MM.1S (cell line): ENCODE results near the gene SAMD7.

ENCODE experiments used
- DNase-seq: peaks from one replicate; pipeline ENCODE4 v3.0.0-alpha.2; 2015
- H2AFZ ChIP-seq: fragments of 300-600 bp; sonication (generic); 2 replicates; pipeline ENCODE4 v1.6.0; 2016; ENCODE audit warnings: antibody characterized with exemption, low read length
- H3F3A ChIP-seq: fragments of 300-600 bp; sonication (generic); 2 replicates; pipeline ENCODE4 v1.6.1; 2016; ENCODE audit warnings: mild to moderate bottlenecking, antibody characterized with exemption, low read length, moderate library complexity, mixed read lengths; ENCODE audit not compliant: insufficient read depth
- H3K27ac ChIP-seq: fragments of 300-600 bp; sonication (generic); 2 replicates; pipeline ENCODE4 v1.5.1; 2016; ENCODE audit warnings: mild to moderate bottlenecking, low read length
- H3K27me3 ChIP-seq: fragments of 300-600 bp; sonication (generic); replicated peaks from 2 replicates; pipeline ENCODE4 v1.6.0; 2016; ENCODE audit warnings: low read length; ENCODE audit not compliant: insufficient read depth
- H3K36me3 ChIP-seq: fragments of 300-600 bp; sonication (generic); replicated peaks from 2 replicates; pipeline ENCODE4 v1.6.1; 2016; ENCODE audit warnings: mild to moderate bottlenecking, low read length, mixed read lengths; ENCODE audit not compliant: insufficient read depth
- H3K4me1 ChIP-seq: fragments of 300-600 bp; sonication (generic); 2 replicates; pipeline ENCODE4 v1.6.1; 2016; ENCODE audit warnings: low read length, mixed read lengths
- H3K4me2 ChIP-seq: fragments of 300-600 bp; sonication (generic); 2 replicates; pipeline ENCODE4 v1.6.0; 2016; ENCODE audit warnings: low read depth, low read length
- H3K4me3 ChIP-seq: fragments of 300-600 bp; sonication (generic); 2 replicates; pipeline ENCODE4 v1.5.1; 2016; ENCODE audit warnings: low read length, mixed read lengths
- H3K79me2 ChIP-seq: fragments of 300-600 bp; sonication (generic); 2 replicates; pipeline ENCODE4 v1.6.1; 2016; ENCODE audit warnings: mixed run types, low read length, mixed read lengths
- H3K9ac ChIP-seq: fragments of 300-600 bp; sonication (generic); 2 replicates; pipeline ENCODE4 v1.6.1; 2016; ENCODE audit warnings: low read length, mixed read lengths
- H3K9me2 ChIP-seq: fragments of 300-600 bp; sonication (generic); replicated peaks from 2 replicates; pipeline ENCODE4 v1.6.1; 2016; ENCODE audit warnings: mild to moderate bottlenecking, low read length, mixed read lengths; ENCODE audit not compliant: insufficient read depth
- H3K9me3 ChIP-seq: fragments of 300-600 bp; sonication (generic); replicated peaks from 2 replicates; pipeline ENCODE4 v1.6.1; 2016; ENCODE audit warnings: mild to moderate bottlenecking, low read length, mixed read lengths; ENCODE audit not compliant: insufficient read depth
- H4K20me1 ChIP-seq: fragments of 300-600 bp; sonication (generic); 2 replicates; pipeline ENCODE4 v1.6.1; 2016; ENCODE audit warnings: mild to moderate bottlenecking, low read length, moderate library complexity, mixed read lengths; ENCODE audit not compliant: insufficient read depth
- CTCF ChIP-seq: fragments of 300-600 bp; sonication (generic); IDR thresholded peaks from 2 replicates; pipeline ENCODE4 v1.5.1; 2016; ENCODE audit warnings: antibody characterized with exemption, low read length, mixed read lengths
- EZH2 ChIP-seq: fragments of 300-600 bp; sonication (generic); optimal IDR thresholded peaks from 2 replicates; pipeline ENCODE3; 2017; ENCODE audit warnings: low read depth, mild to moderate bottlenecking, antibody characterized with exemption, low read length, mixed read lengths
- EZH2phosphoT487 ChIP-seq: fragments of 300-600 bp; sonication (generic); IDR thresholded peaks from 2 replicates; pipeline ENCODE4 v1.6.1; 2018; ENCODE audit warnings: antibody characterized with exemption, low read length

SAMD7 gene

GRCh38 chr3:169964176-169964575 lies 52.8 kb downstream of the SAMD7 start:
- no peaks in the 10 kb centered on the region for H3K9me2 ChIP-seq
- H3F3A ChIP-seq = peaks cover 14% of the 10 kb centered on the region
- H4K20me1 ChIP-seq = no peaks in the 10 kb centered on the region
- H3K4me3 ChIP-seq = no peak overlapping the region
- H3K79me2 ChIP-seq = peaks cover 34% of the 10 kb centered on the region
- no peaks in the 10 kb centered on the region for H3K9me3 ChIP-seq
- H3K4me2 ChIP-seq = no peak overlapping the region
- H3K27ac ChIP-seq = no peak overlapping the region
- no peaks in the 10 kb centered on the region for H3K27me3 ChIP-seq
- H3K36me3 ChIP-seq = no peaks in the 10 kb centered on the region
- TF ChIP-seq CTCF (no peak), EZH2 (no peak), EZH2phosphoT487 (no peak)
- H3K9ac ChIP-seq = no peak overlapping the region
- no peak for DNase-seq
- H2AFZ ChIP-seq = no peak overlapping the region
- peaks cover 20% of the 10 kb centered on the region for H3K4me1 ChIP-seq

GRCh38 chr3:169965562-169966427 lies 54.4 kb downstream of the SAMD7 start:
- Histone ChIP-seq H3K27ac (peak overlapping the region; percentile 60; the same call in 1 of the 2 replicates), H3F3A (peaks cover 17% of the 10 kb centered on the region), H3K4me1 (peaks cover 31% of the 10 kb centered on the region), H3K9me3 (no peaks in the 10 kb centered on the region), H3K27me3 (no peaks in the 10 kb centered on the region), H3K79me2 (peaks cover 50% of the 10 kb centered on the region), H3K4me3 (peak overlapping the region; percentile 73), H3K9ac (peak overlapping the region; percentile 70), H4K20me1 (0 out of 2 replicates have a peak, but pooled peaks cover 13% of the 10 kb centered on the region), H3K9me2 (no peaks in the 10 kb centered on the region), H3K4me2 (peak overlapping the region; percentile 58), H2AFZ (peak overlapping the region; percentile 81), H3K36me3 (no peaks in the 10 kb centered on the region)
- no peak for DNase-seq
- no peak for TF ChIP-seq EZH2phosphoT487
- TF ChIP-seq CTCF = no peak
- TF ChIP-seq EZH2 = no peak

GRCh38 chr3:169966428-169966950 lies 55.1 kb downstream of the SAMD7 start, which contains the start of gene SEC62:
TSS of gene SEC62 (plus strand) at chr3:169966807. CDS start at chr3:169966823, 16 bp downstream.
- Histone ChIP-seq H3K27ac (peak within 1 kb of the TSS; percentile 60; the same call in 1 of the 2 replicates), H3K4me1 (peaks cover 34% of the 10 kb centered on the region), H3F3A (peaks cover 17% of the 10 kb centered on the region), H4K20me1 (peaks cover 20% of the 10 kb centered on the region; the same call in 1 of the 2 replicates), H3K9me2 (no peaks in the 10 kb centered on the region), H3K36me3 (no peaks in the 10 kb centered on the region), H3K9ac (peak within 1 kb of the TSS; percentile 70), H3K79me2 (peaks cover 57% of the 10 kb centered on the region), H3K4me2 (peak within 1 kb of the TSS; percentile 89), H3K27me3 (no peaks in the 10 kb centered on the region), H3K9me3 (no peaks in the 10 kb centered on the region), H3K4me3 (peak within 1 kb of the TSS; percentile 73), H2AFZ (peak within 1 kb of the TSS; percentile 81)
- no peak for TF ChIP-seq EZH2phosphoT487
- TF ChIP-seq EZH2 = no peak
- peak; percentile 65 for TF ChIP-seq CTCF
- peak; percentile 97 for DNase-seq
